OCI-LY3 (cell line): ENCODE measurements around the gene RHOB.

Experiments used
- EZH2phosphoT487 ChIP-seq: fragments of 200-600 bp; shearing (Covaris generic); IDR thresholded peaks from 2 replicates; pipeline ENCODE4 v1.6.1; 2018; ENCODE audit warnings: antibody characterized with exemption, mixed run types, low read depth
- TF ChIP-seq, protein P1 (sequence below): fragments of 200-600, 300-600 bp; sonication (generic); IDR thresholded peaks from 2 replicates; pipeline ENCODE4 v1.5.1; 2014; ENCODE audit warnings: antibody characterized with exemption, low read length, low read depth

DNA sequence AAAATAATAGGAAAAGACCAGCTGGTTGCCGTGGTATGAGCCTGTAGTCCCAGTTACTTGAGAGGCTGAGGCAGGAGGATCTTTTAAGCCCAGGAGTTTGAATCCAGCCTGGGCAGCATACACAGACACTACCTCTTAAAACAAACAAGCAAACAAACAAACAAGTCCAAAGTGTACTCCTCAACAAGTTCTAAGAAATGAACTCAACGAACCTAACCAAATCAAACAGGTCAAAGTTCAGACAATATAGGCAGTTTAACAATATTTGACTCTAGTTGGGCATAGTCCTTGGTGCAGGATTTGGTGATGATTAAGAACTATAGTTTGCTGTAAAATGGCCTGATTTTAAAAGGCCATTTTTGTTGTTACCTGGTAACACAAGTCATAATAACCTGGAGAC, 41.9 kb upstream of the RHOB start:
- TF ChIP-seq, protein P1, sequence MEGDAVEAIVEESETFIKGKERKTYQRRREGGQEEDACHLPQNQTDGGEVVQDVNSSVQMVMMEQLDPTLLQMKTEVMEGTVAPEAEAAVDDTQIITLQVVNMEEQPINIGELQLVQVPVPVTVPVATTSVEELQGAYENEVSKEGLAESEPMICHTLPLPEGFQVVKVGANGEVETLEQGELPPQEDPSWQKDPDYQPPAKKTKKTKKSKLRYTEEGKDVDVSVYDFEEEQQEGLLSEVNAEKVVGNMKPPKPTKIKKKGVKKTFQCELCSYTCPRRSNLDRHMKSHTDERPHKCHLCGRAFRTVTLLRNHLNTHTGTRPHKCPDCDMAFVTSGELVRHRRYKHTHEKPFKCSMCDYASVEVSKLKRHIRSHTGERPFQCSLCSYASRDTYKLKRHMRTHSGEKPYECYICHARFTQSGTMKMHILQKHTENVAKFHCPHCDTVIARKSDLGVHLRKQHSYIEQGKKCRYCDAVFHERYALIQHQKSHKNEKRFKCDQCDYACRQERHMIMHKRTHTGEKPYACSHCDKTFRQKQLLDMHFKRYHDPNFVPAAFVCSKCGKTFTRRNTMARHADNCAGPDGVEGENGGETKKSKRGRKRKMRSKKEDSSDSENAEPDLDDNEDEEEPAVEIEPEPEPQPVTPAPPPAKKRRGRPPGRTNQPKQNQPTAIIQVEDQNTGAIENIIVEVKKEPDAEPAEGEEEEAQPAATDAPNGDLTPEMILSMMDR: no peak
- TF ChIP-seq EZH2phosphoT487: no peak
